Mammary epithelial cell (primary cell): ENCODE measurements around the gene RAD17.

Source experiments
- EZH2 ChIP-seq: IDR thresholded peaks from 2 replicates; pipeline ENCODE4 v1.6.1; 2012; ENCODE audit warnings: low read length, inconsistent platforms, borderline replicate concordance
- TF ChIP-seq, protein P1 (sequence below), 2 donors: IDR thresholded peaks in 1 of 2; conservative IDR thresholded peaks in 1 of 2; 2 replicates each; pipeline ENCODE4 v1.5.1; 2011 to 2012; ENCODE audit warnings: inconsistent platforms in 2 of 2, low read length in 2 of 2, mild to moderate bottlenecking in 2 of 2, control low read depth in 1 of 2, low read depth in 1 of 2; ENCODE audit not compliant: insufficient read depth in 1 of 2; ENCODE audit errors: extremely low read depth in 1 of 2

DNA sequence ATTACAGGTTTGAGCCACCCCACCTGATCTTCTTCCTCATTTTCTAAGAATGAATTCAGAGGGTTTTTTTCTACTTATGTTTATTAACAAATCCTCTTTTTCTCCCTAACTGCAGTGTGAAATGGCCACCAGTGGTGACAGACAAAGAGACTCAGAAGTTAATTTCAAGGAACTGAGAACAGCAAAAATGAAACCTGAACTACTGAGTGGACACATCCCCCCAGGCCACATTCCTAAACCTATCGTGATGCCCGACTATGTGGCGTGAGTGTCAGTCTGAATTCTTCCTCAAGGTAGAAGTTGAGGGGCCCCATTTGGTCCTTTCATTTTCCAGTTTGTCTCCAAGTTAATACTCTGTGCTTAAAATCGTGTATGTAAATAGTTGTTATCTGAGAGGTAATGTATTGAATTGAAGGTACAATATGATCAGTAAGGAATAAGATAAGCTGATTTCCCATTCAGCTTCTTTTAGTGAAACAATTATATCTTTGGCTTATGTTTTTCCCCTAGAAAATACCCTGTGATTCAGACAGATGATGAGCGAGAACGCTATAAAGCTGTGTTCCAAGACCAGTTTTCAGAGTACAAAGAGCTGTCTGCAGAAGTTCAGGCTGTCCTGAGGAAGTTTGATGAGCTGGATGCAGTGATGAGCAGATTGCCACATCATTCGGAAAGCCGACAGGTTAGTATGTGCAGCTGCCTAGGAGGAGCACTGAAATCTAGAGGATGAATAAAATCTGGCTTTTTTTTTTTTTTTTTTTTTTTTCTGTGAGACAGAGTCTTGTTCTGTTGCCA, 63.0 kb downstream of the RAD17 start:
- TF ChIP-seq, protein P1, sequence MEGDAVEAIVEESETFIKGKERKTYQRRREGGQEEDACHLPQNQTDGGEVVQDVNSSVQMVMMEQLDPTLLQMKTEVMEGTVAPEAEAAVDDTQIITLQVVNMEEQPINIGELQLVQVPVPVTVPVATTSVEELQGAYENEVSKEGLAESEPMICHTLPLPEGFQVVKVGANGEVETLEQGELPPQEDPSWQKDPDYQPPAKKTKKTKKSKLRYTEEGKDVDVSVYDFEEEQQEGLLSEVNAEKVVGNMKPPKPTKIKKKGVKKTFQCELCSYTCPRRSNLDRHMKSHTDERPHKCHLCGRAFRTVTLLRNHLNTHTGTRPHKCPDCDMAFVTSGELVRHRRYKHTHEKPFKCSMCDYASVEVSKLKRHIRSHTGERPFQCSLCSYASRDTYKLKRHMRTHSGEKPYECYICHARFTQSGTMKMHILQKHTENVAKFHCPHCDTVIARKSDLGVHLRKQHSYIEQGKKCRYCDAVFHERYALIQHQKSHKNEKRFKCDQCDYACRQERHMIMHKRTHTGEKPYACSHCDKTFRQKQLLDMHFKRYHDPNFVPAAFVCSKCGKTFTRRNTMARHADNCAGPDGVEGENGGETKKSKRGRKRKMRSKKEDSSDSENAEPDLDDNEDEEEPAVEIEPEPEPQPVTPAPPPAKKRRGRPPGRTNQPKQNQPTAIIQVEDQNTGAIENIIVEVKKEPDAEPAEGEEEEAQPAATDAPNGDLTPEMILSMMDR (conservative IDR thresholded peaks at IDR 0.05 in 1 of 2, IDR thresholded peaks at IDR 0.05 in 1 of 2; ENCODE audit: extremely low read depth in 1 of 2, insufficient read depth in 1 of 2, low read depth in 1 of 2, low read length in 2 of 2): no peak
- no peak for TF ChIP-seq EZH2
